ENCODE measurements around the gene ZNF576. TPM values are rescaled to one million over a fixed set of nuclear protein-coding genes. Genes with fewer than 3 reads are reported as not detected.
A peak's percentile ranks its signal among the peaks of the same experiment; 100 is the strongest.

Gene ZNF576
- total and polyA plus RNA-seq, 2 experiments from 2014 or later, result 5.9 to 16.9 TPM

- Mint-ChIP-seq H3K4me3 (peak within 1 kb of the TSS; percentile 88), H3K4me1 (peaks cover 33% of the 10 kb centered on the region), H3K9me3 (peaks cover 6% of the 10 kb centered on the region), H3K27me3 (ENCODE audit: insufficient read depth, low read depth, poor library complexity) (peaks cover 61% of the 10 kb centered on the region), H3K27ac (no peak within 1 kb of the TSS), H3K36me3 (ENCODE audit: low read depth) (peaks cover 14% of the 10 kb centered on the region; the same call in 2 of the 3 replicates)
- Histone ChIP-seq H3K4me2 (peak within 1 kb of the TSS; percentile 83), H2AFZ (peak within 1 kb of the TSS; percentile 78), H3K4me3 (peak within 1 kb of the TSS; percentile 75), H3K9me2 (ENCODE audit: insufficient read depth) (no peaks in the 10 kb centered on the region), H3K27ac (ENCODE audit: low read depth) (no peak within 1 kb of the TSS), H4K20me1 (replicated peaks; ENCODE audit: insufficient read depth) (peaks cover 4% of the 10 kb centered on the region; the same call in 1 of the 2 replicates), H3K36me3 (ENCODE audit: insufficient read depth) (no peaks in the 10 kb centered on the region), H3K79me2 (replicated peaks; ENCODE audit: insufficient read depth) (no peaks in the 10 kb centered on the region), H3K27me3 (ENCODE audit: insufficient read depth) (peaks cover 52% of the 10 kb centered on the region), H3F3A (replicated peaks; ENCODE audit: low read depth) (0 out of 2 replicates have a peak, but pooled peaks cover 3% of the 10 kb centered on the region), H3K4me1 (ENCODE audit: insufficient read depth) (peaks cover 25% of the 10 kb centered on the region)
- TF ChIP-seq CREB1 (CRISPR knock-in tag; IDR thresholded peaks at IDR 0.05; ENCODE audit: low read depth), result no peak
- peak; percentile 59 for TF ChIP-seq POLR2AphosphoS5 (IDR thresholded peaks at IDR 0.05; ENCODE audit: low read depth)
- peak; percentile 57 for DNase-seq (ENCODE audit: low spot score)
- ATAC-seq, result peak; percentile 11
Measured at GRCh38 chr19:43639519-43640423, 43.4 kb downstream of the ZNF576 start, which contains the start of gene CADM4. TSS of gene CADM4 (minus strand) at chr19:43639850. CDS start at chr19:43639790, 60 bp downstream.

- H3K4me1 Mint-ChIP-seq, result peaks cover 30% of the 10 kb centered on the region
- no peak overlapping the region for H3K27ac ChIP-seq (ENCODE audit: low read depth)
Measured at GRCh38 chr19:43640424-43640757, 44.0 kb downstream of the ZNF576 start.

More at GRCh38 chr19:43640424-43640757, 44.0 kb downstream of the ZNF576 start:
- TF ChIP-seq ZNF331 (CRISPR knock-in tag; IDR thresholded peaks at IDR 0.05; ENCODE audit: low read depth) (no peak), ZNF462 (CRISPR knock-in tag; IDR thresholded peaks at IDR 0.05) (no peak), ZNF114 (CRISPR knock-in tag; IDR thresholded peaks at IDR 0.05) (no peak), NANOG (IDR thresholded peaks at IDR 0.05; ENCODE audit: borderline replicate concordance) (no peak)
- Histone ChIP-seq H3K4me2 (peak overlapping the region; percentile 80), H3K4me1 (ENCODE audit: insufficient read depth) (peaks cover 23% of the 10 kb centered on the region), H3K36me3 (ENCODE audit: insufficient read depth) (no peaks in the 10 kb centered on the region), H3K79me2 (replicated peaks; ENCODE audit: insufficient read depth) (no peaks in the 10 kb centered on the region), H3K9me2 (ENCODE audit: insufficient read depth) (no peaks in the 10 kb centered on the region), H3K4me3 (peak overlapping the region; percentile 75), H2AFZ (peak overlapping the region; percentile 78), H4K20me1 (replicated peaks; ENCODE audit: insufficient read depth) (peaks cover 4% of the 10 kb centered on the region; the same call in 1 of the 2 replicates), H3K27me3 (ENCODE audit: insufficient read depth) (peaks cover 52% of the 10 kb centered on the region), H3F3A (replicated peaks; ENCODE audit: low read depth) (0 out of 2 replicates have a peak, but pooled peaks cover under 1% of the 10 kb centered on the region)
- Mint-ChIP-seq H3K4me3 (peak overlapping the region; percentile 88), H3K27ac (no peak overlapping the region), H3K27me3 (ENCODE audit: insufficient read depth, low read depth, poor library complexity) (peaks cover 61% of the 10 kb centered on the region), H3K9me3 (peaks cover 6% of the 10 kb centered on the region), H3K36me3 (ENCODE audit: low read depth) (peaks cover 16% of the 10 kb centered on the region; the same call in 2 of the 3 replicates)
- DNase-seq (ENCODE audit: low spot score) (peak; percentile 19), ATAC-seq (no peak)

Measured in GM23338 (cell line).